Adipocyte (in vitro differentiated cells): Measurements from ENCODE around the gene SFN.
A peak's percentile ranks its signal among the peaks of the same experiment; 100 is the strongest.

Source experiments
- DNase-seq: peaks from one replicate; pipeline ENCODE4 v3.0.0-alpha.2; 2015; ENCODE audit warnings: low read depth
- H3K27me3 ChIP-seq: replicated peaks from 2 replicates; pipeline ENCODE4 v1.7.0; 2013; ENCODE audit warnings: mild to moderate bottlenecking, low read length, moderate library complexity; ENCODE audit not compliant: control insufficient read depth, insufficient read depth
- H3K36me3 ChIP-seq: 2 replicates; pipeline ENCODE4 v1.7.0; 2013; ENCODE audit warnings: low read length, mild to moderate bottlenecking, moderate library complexity; ENCODE audit not compliant: control insufficient read depth, insufficient read depth, severe bottlenecking
- H3K4me1 ChIP-seq: 2 replicates; pipeline ENCODE4 v1.7.0; 2013; ENCODE audit warnings: mild to moderate bottlenecking, low read length, moderate library complexity; ENCODE audit not compliant: control insufficient read depth, insufficient read depth
- H3K4me3 ChIP-seq: 2 replicates; pipeline ENCODE4 v1.7.0; 2013; ENCODE audit warnings: mild to moderate bottlenecking, low read length, moderate library complexity
- H3K9ac ChIP-seq: 2 replicates; pipeline ENCODE4 v1.7.0; 2013; ENCODE audit warnings: mild to moderate bottlenecking, low read length, moderate library complexity
- H3K9me3 ChIP-seq: 2 replicates; pipeline ENCODE4 v1.7.0; 2013; ENCODE audit warnings: mild to moderate bottlenecking, low read length, moderate library complexity; ENCODE audit not compliant: control insufficient read depth

The SFN gene

DNA sequence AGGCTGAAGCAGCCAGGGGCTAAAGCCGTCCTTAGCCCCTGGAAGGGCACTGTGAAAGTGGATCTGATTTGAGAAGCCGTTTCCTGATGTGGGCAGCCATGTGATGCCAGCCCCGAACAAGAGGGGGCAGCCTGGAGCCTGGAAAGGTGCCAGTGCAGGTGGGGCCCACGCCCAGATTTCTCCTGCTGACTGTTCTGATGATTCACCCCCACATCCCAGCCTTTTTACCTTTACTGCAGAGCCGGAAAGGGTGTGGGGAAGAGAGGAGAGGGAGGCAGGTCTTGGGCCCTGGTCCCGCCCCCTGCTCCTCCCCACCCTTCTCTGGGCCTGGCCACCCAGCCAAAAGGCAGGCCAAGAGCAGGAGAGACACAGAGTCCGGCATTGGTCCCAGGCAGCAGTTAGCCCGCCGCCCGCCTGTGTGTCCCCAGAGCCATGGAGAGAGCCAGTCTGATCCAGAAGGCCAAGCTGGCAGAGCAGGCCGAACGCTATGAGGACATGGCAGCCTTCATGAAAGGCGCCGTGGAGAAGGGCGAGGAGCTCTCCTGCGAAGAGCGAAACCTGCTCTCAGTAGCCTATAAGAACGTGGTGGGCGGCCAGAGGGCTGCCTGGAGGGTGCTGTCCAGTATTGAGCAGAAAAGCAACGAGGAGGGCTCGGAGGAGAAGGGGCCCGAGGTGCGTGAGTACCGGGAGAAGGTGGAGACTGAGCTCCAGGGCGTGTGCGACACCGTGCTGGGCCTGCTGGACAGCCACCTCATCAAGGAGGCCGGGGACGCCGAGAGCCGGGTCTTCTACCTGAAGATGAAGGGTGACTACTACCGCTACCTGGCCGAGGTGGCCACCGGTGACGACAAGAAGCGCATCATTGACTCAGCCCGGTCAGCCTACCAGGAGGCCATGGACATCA, at the start of gene SFN:
TSS of gene SFN (plus strand) at position 369 of the 904 bp plus-strand sequence. CDS start at position 433, 64 bp downstream.
- DNase-seq: no peak
- no peaks in the 10 kb centered on the region for H3K27me3 ChIP-seq
- peak within 1 kb of the TSS; percentile 85 for H3K9ac ChIP-seq
- peaks cover 10% of the 10 kb centered on the region for H3K4me1 ChIP-seq
- H3K9me3 ChIP-seq: no peaks in the 10 kb centered on the region
- no peaks in the 10 kb centered on the region for H3K36me3 ChIP-seq
- peak within 1 kb of the TSS; percentile 87 for H3K4me3 ChIP-seq

GRCh38 chr1:26814377-26814776, 48.6 kb upstream of the SFN start:
- H3K4me1 ChIP-seq: peaks cover 32% of the 10 kb centered on the region
- H3K36me3 ChIP-seq: no peaks in the 10 kb centered on the region
- no peaks in the 10 kb centered on the region for H3K9me3 ChIP-seq
- H3K4me3 ChIP-seq: no peak overlapping the region
- no peak for DNase-seq
- no peaks in the 10 kb centered on the region for H3K27me3 ChIP-seq
- no peak overlapping the region for H3K9ac ChIP-seq

- Histone ChIP-seq H3K9me3 (no peaks in the 10 kb centered on the region), H3K36me3 (no peaks in the 10 kb centered on the region), H3K4me3 (no peak overlapping the region), H3K4me1 (peaks cover 30% of the 10 kb centered on the region), H3K9ac (no peak overlapping the region), H3K27me3 (no peaks in the 10 kb centered on the region)
- no peak for DNase-seq
Measured at GRCh38 chr1:26814893-26815292, 48.1 kb upstream of the SFN start.

DNA sequence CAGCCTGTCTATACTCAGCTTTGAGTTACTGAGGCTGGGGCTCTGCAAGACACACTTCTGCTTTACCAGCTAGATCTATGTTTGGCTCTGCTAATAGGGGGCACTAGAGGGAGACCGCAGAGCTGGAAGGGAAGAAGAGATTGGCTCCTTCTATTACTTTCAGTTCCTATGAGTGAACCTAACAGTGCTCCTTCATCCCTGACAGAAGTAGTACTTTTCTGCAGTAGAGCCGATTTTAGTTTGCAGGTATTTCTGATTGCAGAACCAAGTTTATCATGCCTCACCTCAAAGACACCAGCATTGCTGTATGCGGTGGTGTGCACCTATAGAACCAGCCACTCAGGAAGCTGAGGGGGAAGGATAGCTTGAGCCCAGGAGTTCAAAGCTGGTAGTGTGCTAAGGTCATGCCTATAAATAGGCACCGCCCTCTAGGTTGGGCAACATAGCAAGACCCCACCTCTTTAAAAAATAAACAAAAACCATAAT, 42.1 kb upstream of the SFN start:
- H3K4me1 ChIP-seq: peaks cover under 1% of the 10 kb centered on the region
- H3K36me3 ChIP-seq: no peaks in the 10 kb centered on the region
- DNase-seq: no peak
- H3K9ac ChIP-seq: no peak overlapping the region
- H3K27me3 ChIP-seq: no peaks in the 10 kb centered on the region
- H3K4me3 ChIP-seq: no peak overlapping the region
- no peaks in the 10 kb centered on the region for H3K9me3 ChIP-seq

DNA sequence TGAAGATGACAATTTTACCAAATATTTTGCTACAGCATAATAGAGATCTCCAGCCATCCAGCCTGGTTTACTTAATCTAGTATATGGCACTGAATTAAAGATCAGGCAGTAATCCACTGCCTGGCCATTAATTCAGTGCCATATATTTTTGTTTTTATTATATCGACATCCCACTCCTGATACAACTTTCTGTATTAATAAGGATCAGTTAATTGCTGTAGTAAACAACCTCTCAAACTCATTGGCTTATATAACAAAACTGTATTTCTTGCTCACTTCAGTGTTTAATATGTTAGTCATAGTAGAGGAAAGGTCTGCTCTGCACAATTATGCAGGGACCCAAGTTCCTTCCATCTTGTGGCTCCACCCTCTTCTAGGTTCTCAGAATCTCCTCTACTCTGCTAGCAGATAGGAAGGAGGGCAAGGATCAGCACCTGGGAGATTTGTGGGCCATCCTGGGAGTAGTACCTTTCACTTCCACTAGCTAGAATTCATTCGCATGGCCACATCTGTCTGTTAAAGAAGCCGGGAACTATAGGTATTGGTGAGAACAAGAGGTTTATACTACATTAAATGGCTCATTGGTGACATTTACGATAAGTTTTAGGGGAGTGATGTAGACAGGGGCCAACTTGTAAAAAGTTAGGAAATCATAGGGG, 40.1 kb upstream of the SFN start:
- Histone ChIP-seq H3K4me1 (peaks cover 8% of the 10 kb centered on the region), H3K36me3 (no peaks in the 10 kb centered on the region), H3K9me3 (no peaks in the 10 kb centered on the region), H3K9ac (no peak overlapping the region), H3K4me3 (no peak overlapping the region), H3K27me3 (no peaks in the 10 kb centered on the region)
- DNase-seq: no peak

DNA sequence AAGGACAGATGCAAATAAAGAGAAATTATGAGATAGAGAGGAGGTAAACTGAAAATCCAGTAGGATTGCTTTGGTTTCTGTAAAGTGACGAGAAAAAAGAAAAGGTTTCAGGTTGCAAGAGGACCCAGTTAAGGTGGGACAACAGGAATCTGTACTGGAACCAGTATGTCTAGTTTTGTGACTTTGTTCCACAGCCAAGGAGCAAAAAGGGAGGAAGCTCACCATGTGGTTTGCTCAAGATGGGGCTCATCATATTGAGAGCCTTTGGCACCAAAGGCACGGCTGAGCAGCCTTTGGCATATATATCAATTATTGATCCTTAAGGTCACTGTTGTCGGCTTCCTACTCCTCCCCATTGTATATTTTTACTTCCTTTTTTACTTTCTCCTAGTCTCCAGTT, 38.2 kb upstream of the SFN start:
- no peak for DNase-seq
- Histone ChIP-seq H3K9me3 (no peaks in the 10 kb centered on the region), H3K36me3 (no peaks in the 10 kb centered on the region), H3K9ac (no peak overlapping the region), H3K4me1 (peaks cover 20% of the 10 kb centered on the region), H3K27me3 (no peaks in the 10 kb centered on the region), H3K4me3 (no peak overlapping the region)

- Histone ChIP-seq H3K27me3 (no peaks in the 10 kb centered on the region), H3K9ac (peak within 1 kb of the TSS; percentile 87), H3K36me3 (no peaks in the 10 kb centered on the region), H3K4me3 (peak within 1 kb of the TSS; percentile 83), H3K9me3 (no peaks in the 10 kb centered on the region), H3K4me1 (peaks cover 26% of the 10 kb centered on the region)
- peak; percentile 87 for DNase-seq
Measured at GRCh38 chr1:26826261-26827105, 36.5 kb upstream of the SFN start, which contains the start of gene ZDHHC18. ZDHHC18 (plus strand) TSS chr1:26826688; CDS start chr1:26826805, 117 bp downstream.

DNA sequence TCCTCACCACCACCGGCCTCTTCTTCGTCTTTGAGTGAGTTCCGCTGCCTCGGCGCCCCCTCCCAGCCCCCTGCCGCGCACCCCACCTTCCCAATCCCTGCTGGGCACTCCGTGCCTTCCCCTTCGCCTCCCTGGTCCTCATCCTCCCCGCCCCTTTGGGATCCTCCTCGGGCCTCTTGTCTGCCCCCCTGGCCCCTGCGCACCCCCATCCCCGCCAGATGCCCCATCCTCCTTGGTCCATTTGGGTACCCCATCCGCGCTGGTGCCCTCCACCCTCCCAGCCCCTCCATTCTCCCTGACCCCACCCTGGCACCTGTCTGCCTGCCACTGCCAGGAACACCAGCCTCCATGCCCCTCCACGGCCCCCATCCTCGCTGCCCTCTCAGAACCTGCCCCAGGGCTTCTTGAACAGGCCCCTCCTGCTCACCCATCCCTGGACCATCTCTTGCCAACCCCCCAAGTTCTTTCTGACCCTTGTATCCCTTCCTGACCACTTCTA, 35.8 kb upstream of the SFN start:
- Histone ChIP-seq H3K4me3 (peak overlapping the region; percentile 83), H3K4me1 (peaks cover 33% of the 10 kb centered on the region), H3K9ac (peak overlapping the region; percentile 87), H3K27me3 (no peaks in the 10 kb centered on the region), H3K9me3 (no peaks in the 10 kb centered on the region), H3K36me3 (peaks cover 5% of the 10 kb centered on the region)
- DNase-seq: no peak

DNA sequence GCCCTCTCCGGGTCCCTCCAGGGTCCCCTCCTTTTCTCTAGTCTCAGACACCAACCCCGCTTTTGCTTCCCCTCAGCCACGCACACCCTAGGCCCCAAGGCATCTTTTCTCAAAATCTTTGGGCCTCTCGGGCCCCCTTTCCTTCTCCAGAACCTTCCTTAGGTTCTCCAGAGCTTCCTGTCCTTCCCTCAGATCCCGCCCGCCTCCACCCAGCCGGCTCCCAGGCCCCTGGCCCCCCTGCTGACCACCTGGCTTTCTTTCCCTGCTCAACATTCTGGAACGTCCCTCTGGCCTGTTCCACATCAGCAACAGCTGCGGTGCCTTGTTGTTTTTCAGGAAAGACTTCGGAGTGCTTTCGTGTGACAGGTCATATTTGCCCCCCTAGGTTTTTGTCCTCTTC, 35.3 kb upstream of the SFN start:
- peak; percentile 28 for DNase-seq
- peak overlapping the region; percentile 87 for H3K9ac ChIP-seq
- H3K27me3 ChIP-seq: no peaks in the 10 kb centered on the region

DNA sequence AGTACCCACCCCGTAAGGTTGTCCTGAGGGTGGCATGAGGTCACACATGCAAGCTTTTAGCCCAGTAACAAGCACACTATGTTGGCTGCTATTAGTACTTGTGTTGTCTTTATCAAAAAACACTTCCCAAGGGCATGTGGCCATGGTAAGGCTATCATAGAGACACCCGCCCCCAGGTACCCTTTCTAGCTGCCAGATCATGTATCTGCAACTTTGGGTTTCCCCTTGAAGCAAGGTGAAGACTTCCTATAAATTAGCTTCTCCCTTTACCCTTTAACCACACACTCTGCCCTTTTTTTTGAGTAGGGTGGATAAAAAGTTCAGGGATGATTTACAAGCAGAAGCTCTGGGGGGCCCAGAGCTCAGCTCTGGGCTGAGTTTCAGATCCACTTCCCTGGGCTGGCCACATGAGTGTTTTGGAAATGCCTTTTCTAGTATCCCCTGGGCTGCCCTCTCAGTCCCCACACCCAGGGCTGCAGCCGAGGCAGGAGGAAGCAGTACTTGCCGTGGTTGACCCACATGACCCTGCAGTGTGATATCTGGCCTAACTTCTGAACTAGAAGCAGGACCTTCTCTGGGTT, 34.4 kb upstream of the SFN start:
- Histone ChIP-seq H3K4me3 (peak overlapping the region; percentile 60), H3K4me1 (peaks cover 34% of the 10 kb centered on the region), H3K36me3 (peaks cover 18% of the 10 kb centered on the region), H3K27me3 (no peaks in the 10 kb centered on the region), H3K9ac (peak overlapping the region; percentile 18), H3K9me3 (no peaks in the 10 kb centered on the region)
- no peak for DNase-seq

More for the DNA sequence above, 35.3 kb upstream of the SFN start:
- peak overlapping the region; percentile 83 for H3K4me3 ChIP-seq
- H3K9me3 ChIP-seq: no peaks in the 10 kb centered on the region
- peaks cover 34% of the 10 kb centered on the region for H3K4me1 ChIP-seq
- peaks cover 10% of the 10 kb centered on the region for H3K36me3 ChIP-seq
